Activated CD4-positive, alpha-beta memory T cell treated with anti-CD3 and anti-CD28 coated beads, Interleukin-2, amount 10 ng/mL, durations not matched to agents 7 days and 5 days (primary cell): Measurements from ENCODE around the gene ETV2. TPM values are rescaled to one million over a fixed set of nuclear protein-coding genes. Genes with fewer than 3 reads are reported as not detected.
A peak's percentile ranks its signal among the peaks of the same experiment; 100 is the strongest.

ENCODE experiments used
- CTCF ChIA-PET: fragments of 350-600 bp; sonication (Branson Sonifier 250); formaldehyde crosslinking; loops from one replicate; lab custom pipeline; 2021; ENCODE audit warnings: antibody characterized with exemption, inconsistent platforms; lab: Charles Lee
- POLR2A ChIA-PET: fragments of 350-600 bp; sonication (Branson Sonifier 250); formaldehyde crosslinking; loops from one replicate; lab custom pipeline; 2021; ENCODE audit warnings: antibody characterized with exemption; lab: Charles Lee
- DNase-seq: peaks from one replicate; pipeline ENCODE4 v3.0.0-alpha.2; 2020
- H3K27ac Mint-ChIP-seq: one replicate; pipeline ENCODE4 v1.8.0; 2021; ENCODE audit warnings: mild to moderate bottlenecking, mixed read lengths
- H3K27me3 Mint-ChIP-seq: one replicate; pipeline ENCODE4 v1.8.0; 2021; ENCODE audit warnings: mixed read lengths
- H3K36me3 Mint-ChIP-seq: one replicate; pipeline ENCODE4 v1.8.0; 2021; ENCODE audit warnings: low read depth, mixed read lengths
- H3K4me1 Mint-ChIP-seq: one replicate; pipeline ENCODE4 v1.8.0; 2021; ENCODE audit warnings: mixed read lengths
- H3K4me3 Mint-ChIP-seq: one replicate; pipeline ENCODE4 v1.8.0; 2021; ENCODE audit warnings: mild to moderate bottlenecking, mixed read lengths
- H3K9me3 Mint-ChIP-seq: one replicate; pipeline ENCODE4 v1.8.0; 2021; ENCODE audit warnings: mixed read lengths
- total RNA-seq, 2 experiments: library from RNA; stranded (reverse); gene quantifications; one replicate each; pipeline ENCODE4 v1.2.3, GENCODE V29; 2021

Gene ETV2
- total RNA-seq, 2 experiments from 2014 or later, result 0.65 to 0.96 TPM

GRCh38 chr19:35629332-35629633, 12.3 kb upstream of the ETV2 start:
- DNase-seq, result no peak

GRCh38 chr19:35633727-35634440, 7.7 kb upstream of the ETV2 start:
- DNase-seq, result no peak
- Mint-ChIP-seq H3K4me1 (peaks cover 12% of the 10 kb centered on the region), H3K27ac (no peak overlapping the region), H3K4me3 (no peak overlapping the region), H3K9me3 (no peaks in the 10 kb centered on the region), H3K36me3 (peaks cover 65% of the 10 kb centered on the region), H3K27me3 (no peaks in the 10 kb centered on the region)
- ChIA-PET CTCF (no interaction called here), POLR2A (no interaction called here)

More at GRCh38 chr19:35629332-35629633, 12.3 kb upstream of the ETV2 start:
- H3K27ac Mint-ChIP-seq, result peak overlapping the region; percentile 98
- peak overlapping the region; percentile 100 for H3K4me3 Mint-ChIP-seq
- H3K4me1 Mint-ChIP-seq, result peaks cover 21% of the 10 kb centered on the region
- ChIA-PET POLR2A (interaction anchor here (0.8 to 4.1 kb wide), 5 partner anchors 14 to 24 kb away, joined by 3 to 25 read pairs (median 6); partner anchors contain the start of genes COX6B1, ETV2 and HAUS5), CTCF (interaction anchor here (0.9 kb wide), 1 partner anchor 19 kb away, joined by 3 read pairs; the partner anchor contains the start of gene COX6B1)
- H3K27me3 Mint-ChIP-seq, result no peaks in the 10 kb centered on the region
- H3K36me3 Mint-ChIP-seq, result peaks cover 39% of the 10 kb centered on the region
- no peaks in the 10 kb centered on the region for H3K9me3 Mint-ChIP-seq

GRCh38 chr19:35636651-35637050, 4.9 kb upstream of the ETV2 start:
- no peaks in the 10 kb centered on the region for H3K9me3 Mint-ChIP-seq
- CTCF ChIA-PET, result interaction anchor here (1.7 kb wide), 1 partner anchor 24 kb away, joined by 7 read pairs; the partner anchor contains the start of gene HAUS5

GRCh38 chr19:35637165-35637564, 4.4 kb upstream of the ETV2 start:
- ChIA-PET POLR2A (interaction anchor here (1.3 to 1.5 kb wide), 2 partner anchors 13 to 87 kb away, joined by 4 to 5 read pairs; no protein-coding TSS in a partner anchor), CTCF (interaction anchor here (1.7 kb wide), 1 partner anchor 25 kb away, joined by 7 read pairs; the partner anchor contains the start of gene HAUS5)
- no peaks in the 10 kb centered on the region for H3K9me3 Mint-ChIP-seq
- no peak overlapping the region for H3K27ac Mint-ChIP-seq
- no peak for DNase-seq
- H3K36me3 Mint-ChIP-seq, result peaks cover 44% of the 10 kb centered on the region
- H3K4me3 Mint-ChIP-seq, result no peak overlapping the region
- H3K27me3 Mint-ChIP-seq, result no peaks in the 10 kb centered on the region
- peaks cover 10% of the 10 kb centered on the region for H3K4me1 Mint-ChIP-seq

More at GRCh38 chr19:35636651-35637050, 4.9 kb upstream of the ETV2 start:
- DNase-seq, result no peak
- no peaks in the 10 kb centered on the region for H3K27me3 Mint-ChIP-seq
- peaks cover 49% of the 10 kb centered on the region for H3K36me3 Mint-ChIP-seq
- no peak overlapping the region for H3K27ac Mint-ChIP-seq
- H3K4me1 Mint-ChIP-seq, result peaks cover 6% of the 10 kb centered on the region
- POLR2A ChIA-PET, result interaction anchor here (1.3 to 1.5 kb wide), 2 partner anchors 12 to 87 kb away, joined by 4 to 5 read pairs; no protein-coding TSS in a partner anchor
- H3K4me3 Mint-ChIP-seq, result no peak overlapping the region

GRCh38 chr19:35639321-35639639, 2.3 kb upstream of the ETV2 start:
- no peak for DNase-seq
- H3K27ac Mint-ChIP-seq, result no peak overlapping the region
- H3K4me1 Mint-ChIP-seq, result peaks cover 19% of the 10 kb centered on the region
- ChIA-PET POLR2A (no interaction called here), CTCF (no interaction called here)
- no peaks in the 10 kb centered on the region for H3K9me3 Mint-ChIP-seq
- H3K4me3 Mint-ChIP-seq, result no peak overlapping the region
- H3K27me3 Mint-ChIP-seq, result no peaks in the 10 kb centered on the region
- peaks cover 27% of the 10 kb centered on the region for H3K36me3 Mint-ChIP-seq

GRCh38 chr19:35639863-35640262, 1.7 kb upstream of the ETV2 start:
- H3K27ac Mint-ChIP-seq, result no peak overlapping the region

GRCh38 chr19:35642312-35642711, 767 bp downstream of the ETV2 start:
- no peak for DNase-seq
- no peaks in the 10 kb centered on the region for H3K27me3 Mint-ChIP-seq

More at GRCh38 chr19:35639863-35640262, 1.7 kb upstream of the ETV2 start:
- Mint-ChIP-seq H3K4me3 (no peak overlapping the region), H3K27me3 (no peaks in the 10 kb centered on the region), H3K4me1 (peaks cover 25% of the 10 kb centered on the region), H3K9me3 (no peaks in the 10 kb centered on the region), H3K36me3 (peaks cover 24% of the 10 kb centered on the region)
- POLR2A ChIA-PET, result interaction anchor here (1.0 kb wide), 1 partner anchor 12 kb away, joined by 3 read pairs; no protein-coding TSS in a partner anchor
- DNase-seq, result no peak
- CTCF ChIA-PET, result no interaction called here

GRCh38 chr19:35642798-35643254, 1.3 kb downstream of the ETV2 start:
- Mint-ChIP-seq H3K27me3 (no peaks in the 10 kb centered on the region), H3K36me3 (peaks cover under 1% of the 10 kb centered on the region), H3K4me3 (peak overlapping the region; percentile 83), H3K4me1 (peaks cover 41% of the 10 kb centered on the region), H3K9me3 (no peaks in the 10 kb centered on the region), H3K27ac (no peak overlapping the region)
- no peak for DNase-seq
- CTCF ChIA-PET, result interaction anchor here (0.6 to 2.8 kb wide), 4 partner anchors 10 to 120 kb away, joined by 3 to 12 read pairs (median 6); partner anchors contain the start of gene HAUS5
- POLR2A ChIA-PET, result interaction anchor here (0.8 to 4.4 kb wide), 8 partner anchors 12 to 105 kb away, joined by 3 to 25 read pairs (median 6); partner anchors contain the start of genes HAUS5, KMT2B and LIN37

More at GRCh38 chr19:35642312-35642711, 767 bp downstream of the ETV2 start:
- Mint-ChIP-seq H3K4me1 (peaks cover 39% of the 10 kb centered on the region), H3K36me3 (peaks cover 6% of the 10 kb centered on the region), H3K9me3 (no peaks in the 10 kb centered on the region), H3K4me3 (peak overlapping the region; percentile 83), H3K27ac (no peak overlapping the region)
- ChIA-PET POLR2A (interaction anchor here (0.8 to 4.4 kb wide), 3 partner anchors 11 to 32 kb away, joined by 3 to 25 read pairs (median 22); partner anchors contain the start of gene HAUS5), CTCF (interaction anchor here (0.5 to 2.8 kb wide), 4 partner anchors 30 to 120 kb away, joined by 3 to 12 read pairs (median 5); partner anchors contain the start of gene HAUS5)

GRCh38 chr19:35643255-35644205, 2.0 kb downstream of the ETV2 start:
- H3K9me3 Mint-ChIP-seq, result no peaks in the 10 kb centered on the region
- H3K27me3 Mint-ChIP-seq, result no peaks in the 10 kb centered on the region
- peak overlapping the region; percentile 83 for H3K4me3 Mint-ChIP-seq
- peaks cover 46% of the 10 kb centered on the region for H3K4me1 Mint-ChIP-seq
- ChIA-PET CTCF (interaction anchor here (0.6 to 2.8 kb wide), 6 partner anchors 9 to 577 kb away, joined by 3 to 12 read pairs (median 5); partner anchors contain the start of gene HAUS5), POLR2A (interaction anchor here (0.8 to 4.4 kb wide), 20 partner anchors 10 to 105 kb away, joined by 3 to 25 read pairs (median 4); partner anchors contain the start of genes HAUS5, IGFLR1, KMT2B and LIN37)
- H3K36me3 Mint-ChIP-seq, result peaks cover 5% of the 10 kb centered on the region
- H3K27ac Mint-ChIP-seq, result peak overlapping the region; percentile 82
- DNase-seq, result peak; percentile 86

GRCh38 chr19:35644206-35644986, 2.9 kb downstream of the ETV2 start:
- POLR2A ChIA-PET, result interaction anchor here (0.8 to 4.4 kb wide), 19 partner anchors 10 to 104 kb away, joined by 3 to 25 read pairs (median 5); partner anchors contain the start of genes HAUS5, IGFLR1, KMT2B and LIN37
- H3K9me3 Mint-ChIP-seq, result no peaks in the 10 kb centered on the region
- CTCF ChIA-PET, result interaction anchor here (0.6 to 2.8 kb wide), 5 partner anchors 32 to 577 kb away, joined by 3 to 12 read pairs (median 6); partner anchors contain the start of gene HAUS5
- H3K27me3 Mint-ChIP-seq, result no peaks in the 10 kb centered on the region
- peaks cover 10% of the 10 kb centered on the region for H3K36me3 Mint-ChIP-seq
- peak; percentile 98 for DNase-seq
- peaks cover 52% of the 10 kb centered on the region for H3K4me1 Mint-ChIP-seq
- peak overlapping the region; percentile 82 for H3K27ac Mint-ChIP-seq
- H3K4me3 Mint-ChIP-seq, result peak overlapping the region; percentile 83

- POLR2A ChIA-PET, result interaction anchor here (0.6 to 4.4 kb wide), 12 partner anchors 14 to 570 kb away, joined by 3 to 25 read pairs (median 6); partner anchors contain the start of genes HAUS5, IGFLR1, KMT2B and ZNF146
- peak overlapping the region; percentile 82 for H3K27ac Mint-ChIP-seq
These were observed 3.6 kb downstream of the ETV2 start for GRCh38 chr19:35644987-35645679.

More at GRCh38 chr19:35644987-35645679, 3.6 kb downstream of the ETV2 start:
- H3K4me1 Mint-ChIP-seq, result peaks cover 55% of the 10 kb centered on the region
- peak; percentile 82 for DNase-seq
- no peaks in the 10 kb centered on the region for H3K9me3 Mint-ChIP-seq
- no peaks in the 10 kb centered on the region for H3K27me3 Mint-ChIP-seq
- CTCF ChIA-PET, result interaction anchor here (1.5 kb wide), 1 partner anchor 225 kb away, joined by 3 read pairs; no protein-coding TSS in a partner anchor
- H3K4me3 Mint-ChIP-seq, result peak overlapping the region; percentile 83
- H3K36me3 Mint-ChIP-seq, result peaks cover 10% of the 10 kb centered on the region
